Measurements from ENCODE around the gene KLF2.
"Not testable (repeated sequence)": the region's sequence is repeated elsewhere in the genome, so short reads cannot be mapped to it uniquely, and the experiment has no call there.

The KLF2 gene

DNA sequence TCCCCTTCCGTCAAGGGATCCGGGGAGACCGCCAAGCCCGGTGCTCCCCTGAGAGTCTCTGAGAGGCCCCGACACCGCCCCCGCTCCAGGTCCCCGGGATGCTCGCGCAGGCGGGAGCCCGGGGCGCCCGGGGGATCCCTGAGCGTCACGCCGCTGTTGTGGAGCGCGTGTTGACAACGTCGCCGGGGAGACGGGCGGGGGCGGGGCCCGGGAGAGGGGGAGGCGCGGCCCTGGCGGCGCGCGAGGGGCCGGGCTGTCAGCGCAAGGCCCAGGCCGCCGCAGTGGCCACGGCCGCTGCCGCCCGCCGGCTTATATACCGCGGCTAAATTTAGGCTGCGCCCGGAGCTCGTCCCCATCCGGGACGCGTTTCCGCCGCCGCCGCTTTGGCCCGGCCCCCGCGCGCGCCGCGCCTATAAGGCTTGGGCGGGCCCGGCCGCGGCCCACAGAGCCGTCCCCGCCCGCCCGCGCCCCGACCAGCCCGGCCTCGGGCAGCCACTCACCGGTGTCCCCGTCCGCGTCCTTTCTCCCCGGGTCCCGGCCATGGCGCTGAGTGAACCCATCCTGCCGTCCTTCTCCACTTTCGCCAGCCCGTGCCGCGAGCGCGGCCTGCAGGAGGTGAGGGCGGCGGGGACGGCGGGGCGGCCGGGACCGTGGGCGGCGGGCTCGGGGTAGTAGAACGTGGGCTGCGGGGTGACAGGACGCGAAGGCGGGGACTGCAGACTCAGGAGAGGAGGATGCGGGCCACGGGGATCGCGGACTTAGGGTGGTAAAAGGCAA lies at the start of gene KLF2:
TSS of gene KLF2 (plus strand) at position 443 of the 777 bp plus-strand sequence. CDS start at position 541, 98 bp downstream.
- Histone ChIP-seq H3K4me3 (ENCODE audit: low read length) (peak within 1 kb of the TSS; percentile 53; the same call in 1 of the 2 replicates), H3K4me1 (ENCODE audit: control insufficient read depth, insufficient read depth, low read length) (peaks cover 4% of the 10 kb centered on the region; the same call in 1 of the 2 replicates), H3K27ac (ENCODE audit: low read length) (no peak within 1 kb of the TSS), H3K9me3 (ENCODE audit: control insufficient read depth, insufficient read depth, low read length) (no peaks in the 10 kb centered on the region), H3K36me3 (ENCODE audit: control insufficient read depth, insufficient read depth, low read length) (no peaks in the 10 kb centered on the region), H3K27me3 (ENCODE audit: control insufficient read depth, insufficient read depth, low read length) (peaks cover 43% of the 10 kb centered on the region)
- no CpG with 5 or more reads among the region's 105 CpGs for WGBS (ENCODE audit: insufficient coverage, insufficient read length)
- no peak for DNase-seq (ENCODE audit: low read depth, low spot score)

DNA sequence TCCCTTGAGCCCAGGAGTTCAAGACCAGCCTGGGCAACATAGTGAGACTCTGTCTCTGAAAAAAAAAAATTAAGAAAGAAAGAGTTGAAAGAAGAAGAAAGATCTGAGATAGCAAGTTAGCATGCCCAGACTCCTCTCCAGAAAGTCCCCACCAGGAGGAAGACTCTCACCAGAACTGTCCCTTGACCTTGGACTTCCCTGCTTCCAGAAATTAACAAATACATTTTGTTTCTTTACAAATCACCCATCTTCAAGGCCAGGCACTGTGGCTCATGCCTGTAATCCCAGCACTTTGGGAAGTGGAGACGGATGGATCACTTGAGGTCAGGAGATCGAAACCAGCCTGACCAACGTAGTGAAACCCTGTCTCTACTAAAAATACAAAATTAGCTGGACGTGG lies 44.3 kb upstream of the KLF2 start:
- no peaks in the 10 kb centered on the region for H3K27me3 ChIP-seq (ENCODE audit: control insufficient read depth, insufficient read depth, low read length)
- no peaks in the 10 kb centered on the region for H3K9me3 ChIP-seq (ENCODE audit: control insufficient read depth, insufficient read depth, low read length)
- no peak overlapping the region for H3K4me3 ChIP-seq (ENCODE audit: low read length)
- no peak for DNase-seq (ENCODE audit: low read depth, low spot score)
- no peak overlapping the region for H3K27ac ChIP-seq (ENCODE audit: low read length)
- no peaks in the 10 kb centered on the region for H3K4me1 ChIP-seq (ENCODE audit: control insufficient read depth, insufficient read depth, low read length)
- no CpG with 5 or more reads among the region's 4 CpGs for WGBS (ENCODE audit: insufficient coverage, insufficient read length)
- H3K36me3 ChIP-seq (ENCODE audit: control insufficient read depth, insufficient read depth, low read length) = no peaks in the 10 kb centered on the region

- WGBS (ENCODE audit: insufficient coverage, insufficient read length) = no CpG with 5 or more reads among the region's 5 CpGs
- DNase-seq (ENCODE audit: low read depth, low spot score) = no peak
- no peak overlapping the region for H3K4me3 ChIP-seq (ENCODE audit: low read length)
Observed at GRCh38 chr19:16281743-16282142, 42.9 kb upstream of the KLF2 start.

GRCh38 chr19:16283210-16284061 lies 41.2 kb upstream of the KLF2 start:
- Histone ChIP-seq H3K9me3 (ENCODE audit: control insufficient read depth, insufficient read depth, low read length) (no peaks in the 10 kb centered on the region), H3K27ac (ENCODE audit: low read length) (no peak overlapping the region), H3K4me1 (ENCODE audit: control insufficient read depth, insufficient read depth, low read length) (no peaks in the 10 kb centered on the region), H3K36me3 (ENCODE audit: control insufficient read depth, insufficient read depth, low read length) (no peaks in the 10 kb centered on the region), H3K27me3 (ENCODE audit: control insufficient read depth, insufficient read depth, low read length) (no peaks in the 10 kb centered on the region), H3K4me3 (ENCODE audit: low read length) (no peak overlapping the region)
- WGBS (ENCODE audit: insufficient coverage, insufficient read length) = no CpG with 5 or more reads among the region's 36 CpGs
- no peak for DNase-seq (ENCODE audit: low read depth, low spot score)

More at GRCh38 chr19:16281743-16282142, 42.9 kb upstream of the KLF2 start:
- H3K27ac ChIP-seq (ENCODE audit: low read length) = no peak overlapping the region
- no peaks in the 10 kb centered on the region for H3K27me3 ChIP-seq (ENCODE audit: control insufficient read depth, insufficient read depth, low read length)
- H3K9me3 ChIP-seq (ENCODE audit: control insufficient read depth, insufficient read depth, low read length) = no peaks in the 10 kb centered on the region
- H3K36me3 ChIP-seq (ENCODE audit: control insufficient read depth, insufficient read depth, low read length) = no peaks in the 10 kb centered on the region
- no peaks in the 10 kb centered on the region for H3K4me1 ChIP-seq (ENCODE audit: control insufficient read depth, insufficient read depth, low read length)

DNA sequence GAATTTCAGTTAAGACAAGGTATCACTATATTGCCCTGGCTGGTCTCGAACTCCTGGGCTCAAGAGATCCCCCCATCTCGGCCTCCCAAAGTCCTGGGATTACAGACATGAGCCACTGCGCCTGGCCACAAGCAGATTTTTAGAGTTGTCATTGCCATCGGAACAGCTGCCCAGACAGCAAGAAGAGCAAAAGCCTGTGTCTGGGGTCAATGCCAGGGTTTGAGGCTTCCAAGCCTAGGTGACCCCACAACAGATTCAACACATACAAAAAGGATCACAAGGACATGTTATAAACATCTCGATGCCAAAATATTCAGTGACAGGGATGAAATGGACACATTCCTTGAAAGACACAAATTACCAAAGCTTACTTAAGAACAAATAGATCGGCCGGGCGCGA lies 40.1 kb upstream of the KLF2 start:
- H3K4me3 ChIP-seq (ENCODE audit: low read length) = no peak overlapping the region
- DNase-seq (ENCODE audit: low read depth, low spot score) = no peak
- H3K9me3 ChIP-seq (ENCODE audit: control insufficient read depth, insufficient read depth, low read length) = no peaks in the 10 kb centered on the region
- H3K27ac ChIP-seq (ENCODE audit: low read length) = no peak overlapping the region
- H3K27me3 ChIP-seq (ENCODE audit: control insufficient read depth, insufficient read depth, low read length) = no peaks in the 10 kb centered on the region
- no peaks in the 10 kb centered on the region for H3K36me3 ChIP-seq (ENCODE audit: control insufficient read depth, insufficient read depth, low read length)
- WGBS (ENCODE audit: insufficient coverage, insufficient read length) = no CpG with 5 or more reads among the region's 9 CpGs
- no peaks in the 10 kb centered on the region for H3K4me1 ChIP-seq (ENCODE audit: control insufficient read depth, insufficient read depth, low read length)

GRCh38 chr19:16285079-16285478 lies 39.5 kb upstream of the KLF2 start:
- not testable (repeated sequence) for H3K36me3 ChIP-seq (ENCODE audit: control insufficient read depth, insufficient read depth, low read length); H3K4me3 ChIP-seq (ENCODE audit: low read length); DNase-seq (ENCODE audit: low read depth, low spot score); H3K4me1 ChIP-seq (ENCODE audit: control insufficient read depth, insufficient read depth, low read length); H3K27me3 ChIP-seq (ENCODE audit: control insufficient read depth, insufficient read depth, low read length); H3K9me3 ChIP-seq (ENCODE audit: control insufficient read depth, insufficient read depth, low read length); H3K27ac ChIP-seq (ENCODE audit: low read length)
- no CpG with 5 or more reads among the region's 3 CpGs for WGBS (ENCODE audit: insufficient coverage, insufficient read length)

DNA sequence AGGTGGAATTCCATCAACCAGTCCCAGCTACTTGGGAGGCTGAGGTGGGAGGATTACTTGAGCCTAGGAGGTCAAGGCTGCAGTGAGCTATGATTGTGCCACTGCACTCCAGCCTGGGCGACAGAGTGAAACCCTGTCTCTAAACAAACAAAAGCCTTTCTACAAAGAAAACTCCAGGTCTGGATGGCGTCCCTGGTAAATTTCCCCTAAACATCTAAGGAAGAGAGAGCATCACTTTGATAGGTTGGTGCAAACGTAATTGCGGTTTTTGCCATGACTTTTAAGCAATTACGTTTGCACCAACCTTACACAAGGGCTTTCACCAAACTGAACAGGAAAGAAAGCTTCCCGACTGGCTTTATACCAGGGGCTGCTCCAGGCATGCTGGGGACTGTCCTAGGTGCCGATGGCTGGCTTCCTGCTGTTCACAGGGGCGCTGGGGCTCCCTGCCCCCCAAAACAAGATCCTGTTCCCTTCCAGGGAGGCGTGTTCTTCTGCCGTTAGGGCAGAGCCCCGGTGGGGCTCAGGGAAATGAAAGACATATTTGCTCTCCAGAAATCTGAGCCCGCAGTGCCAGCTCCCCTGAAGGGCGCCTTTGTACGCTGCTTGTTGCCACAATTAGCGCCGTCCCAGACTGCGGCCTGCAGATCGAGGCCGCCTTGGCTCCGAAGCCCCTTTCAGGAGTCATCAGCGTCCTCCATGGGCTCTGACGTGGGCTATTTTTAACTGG lies 38.7 kb upstream of the KLF2 start:
- Histone ChIP-seq H3K27me3 (ENCODE audit: control insufficient read depth, insufficient read depth, low read length) (no peaks in the 10 kb centered on the region), H3K4me1 (ENCODE audit: control insufficient read depth, insufficient read depth, low read length) (no peaks in the 10 kb centered on the region), H3K27ac (ENCODE audit: low read length) (no peak overlapping the region), H3K4me3 (ENCODE audit: low read length) (no peak overlapping the region), H3K9me3 (ENCODE audit: control insufficient read depth, insufficient read depth, low read length) (no peaks in the 10 kb centered on the region), H3K36me3 (ENCODE audit: control insufficient read depth, insufficient read depth, low read length) (no peaks in the 10 kb centered on the region)
- DNase-seq (ENCODE audit: low read depth, low spot score) = no peak
- no CpG with 5 or more reads among the region's 22 CpGs for WGBS (ENCODE audit: insufficient coverage, insufficient read length)

- DNase-seq (ENCODE audit: low read depth, low spot score) = no peak
Observed at GRCh38 chr19:16288544-16288943, 36.1 kb upstream of the KLF2 start.

GRCh38 chr19:16289594-16289993 lies 35.0 kb upstream of the KLF2 start:
- Histone ChIP-seq H3K4me3 (ENCODE audit: low read length) (no peak overlapping the region), H3K9me3 (ENCODE audit: control insufficient read depth, insufficient read depth, low read length) (no peaks in the 10 kb centered on the region), H3K27me3 (ENCODE audit: control insufficient read depth, insufficient read depth, low read length) (no peaks in the 10 kb centered on the region), H3K36me3 (ENCODE audit: control insufficient read depth, insufficient read depth, low read length) (no peaks in the 10 kb centered on the region), H3K27ac (ENCODE audit: low read length) (no peak overlapping the region), H3K4me1 (ENCODE audit: control insufficient read depth, insufficient read depth, low read length) (no peaks in the 10 kb centered on the region)
- WGBS (ENCODE audit: insufficient coverage, insufficient read length) = no CpG with 5 or more reads among the region's 7 CpGs
- DNase-seq (ENCODE audit: low read depth, low spot score) = no peak

More at GRCh38 chr19:16288544-16288943, 36.1 kb upstream of the KLF2 start:
- Histone ChIP-seq H3K27me3 (ENCODE audit: control insufficient read depth, insufficient read depth, low read length) (no peaks in the 10 kb centered on the region), H3K9me3 (ENCODE audit: control insufficient read depth, insufficient read depth, low read length) (no peaks in the 10 kb centered on the region), H3K27ac (ENCODE audit: low read length) (no peak overlapping the region), H3K4me3 (ENCODE audit: low read length) (no peak overlapping the region), H3K4me1 (ENCODE audit: control insufficient read depth, insufficient read depth, low read length) (no peaks in the 10 kb centered on the region), H3K36me3 (ENCODE audit: control insufficient read depth, insufficient read depth, low read length) (no peaks in the 10 kb centered on the region)
- WGBS (ENCODE audit: insufficient coverage, insufficient read length) = no CpG with 5 or more reads among the region's 9 CpGs

DNA sequence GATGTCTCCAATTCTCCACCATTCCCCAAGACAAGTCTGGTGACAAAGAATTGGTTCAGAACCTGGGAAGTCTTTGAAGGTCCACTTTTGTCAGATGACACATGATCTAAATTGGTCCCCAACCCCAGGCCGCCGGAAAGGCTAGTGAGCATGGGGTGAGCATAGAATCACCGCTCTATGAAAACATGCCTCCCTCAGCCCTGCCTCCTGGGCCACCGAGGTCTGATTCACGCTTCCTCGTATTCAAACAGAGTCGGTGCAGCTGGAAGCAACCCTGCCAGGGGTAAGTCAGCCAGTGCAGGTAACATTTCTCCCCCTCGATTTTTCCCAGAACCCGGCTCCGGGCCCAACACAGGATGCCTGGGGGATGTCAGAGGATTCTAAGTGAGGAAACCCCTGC lies 33.9 kb upstream of the KLF2 start:
- Histone ChIP-seq H3K36me3 (ENCODE audit: control insufficient read depth, insufficient read depth, low read length) (no peaks in the 10 kb centered on the region), H3K4me1 (ENCODE audit: control insufficient read depth, insufficient read depth, low read length) (no peaks in the 10 kb centered on the region), H3K4me3 (ENCODE audit: low read length) (no peak overlapping the region), H3K9me3 (ENCODE audit: control insufficient read depth, insufficient read depth, low read length) (no peaks in the 10 kb centered on the region), H3K27me3 (ENCODE audit: control insufficient read depth, insufficient read depth, low read length) (no peaks in the 10 kb centered on the region), H3K27ac (ENCODE audit: low read length) (no peak overlapping the region)
- WGBS (ENCODE audit: insufficient coverage, insufficient read length) = no CpG with 5 or more reads among the region's 10 CpGs
- no peak for DNase-seq (ENCODE audit: low read depth, low spot score)
